Muscle of leg (tissue), 11 donors: ENCODE measurements around the gene OTX1. TPM values are rescaled to one million over a fixed set of nuclear protein-coding genes. Genes with fewer than 3 reads are reported as not detected.

Experiments used
- DNase-seq: peaks from one replicate; pipeline ENCODE4 v3.0.0; 2013
- H3K27ac ChIP-seq: one replicate; pipeline ENCODE4 v1.5.1; 2013; ENCODE audit warnings: mild to moderate bottlenecking, low read length, control low read depth
- H3K27me3 ChIP-seq: one replicate; pipeline ENCODE4 v1.6.1; 2013; ENCODE audit warnings: low read length; ENCODE audit not compliant: control insufficient read depth, insufficient read depth
- H3K36me3 ChIP-seq: one replicate; pipeline ENCODE4 v1.6.1; 2013; ENCODE audit warnings: low read length; ENCODE audit not compliant: control insufficient read depth, insufficient read depth
- H3K4me1 ChIP-seq: one replicate; pipeline ENCODE4 v1.6.1; 2013; ENCODE audit warnings: low read length; ENCODE audit not compliant: control insufficient read depth, insufficient read depth
- H3K4me3 ChIP-seq: one replicate; pipeline ENCODE4 v1.5.1; 2013; ENCODE audit warnings: low read length, control low read depth
- H3K9me3 ChIP-seq: replicated peaks from 2 replicates; pipeline ENCODE4 v1.6.1; 2013; ENCODE audit warnings: low read depth, low read length; ENCODE audit not compliant: control insufficient read depth
- WGBS: methylation state at CpG from one replicate; pipeline ENCODE4 v1.1.5; 2013; ENCODE audit warnings: missing lambda C conversion rate; ENCODE audit not compliant: insufficient coverage; 5-methylcytosine and 5-hydroxymethylcytosine counted together
- polyA plus RNA-seq, 8 donors: library from polyadenylated mRNA; unstranded; fragments of 120-200 nt; gene quantifications; one replicate each; pipeline versions ENCODE4 v1.2.1 to v1.2.3, GENCODE V29; 2013; ENCODE audit warnings: inconsistent platforms in 1 of 8, low replicate concordance in 1 of 8; ENCODE audit not compliant: insufficient read length in 8 of 8, insufficient read depth in 1 of 8
- total RNA-seq: library from RNA; stranded (reverse); fragments of 120-200 nt; gene quantifications from one replicate; pipeline ENCODE4 v1.2.4, GENCODE V29; 2013

The OTX1 gene
- total and polyA plus RNA-seq, 9 donors: 0.05 to 0.89 TPM; not detected in 7

GRCh38 chr2:63058144-63058920 is 7.7 kb downstream of the OTX1 start:
- Histone ChIP-seq H3K27me3 (peaks cover 68% of the 10 kb centered on the region), H3K36me3 (no peaks in the 10 kb centered on the region), H3K9me3 (no peaks in the 10 kb centered on the region), H3K4me1 (peaks cover 54% of the 10 kb centered on the region), H3K4me3 (no peak overlapping the region), H3K27ac (no peak overlapping the region)
- WGBS: 5% methylated on average over 32 of the region's 35 CpGs
- DNase-seq: peak; percentile 36

GRCh38 chr2:63058921-63059792 is 8.5 kb downstream of the OTX1 start:
- Histone ChIP-seq H3K4me3 (no peak overlapping the region), H3K4me1 (peaks cover 48% of the 10 kb centered on the region), H3K27me3 (peaks cover 61% of the 10 kb centered on the region), H3K9me3 (no peaks in the 10 kb centered on the region), H3K27ac (no peak overlapping the region), H3K36me3 (no peaks in the 10 kb centered on the region)
- WGBS: 1% methylated on average over 67 of the region's 67 CpGs
- DNase-seq: peak; percentile 47

GRCh38 chr2:63059793-63060471 is 9.3 kb downstream of the OTX1 start:
- Histone ChIP-seq H3K27me3 (peaks cover 55% of the 10 kb centered on the region), H3K4me3 (no peak overlapping the region), H3K4me1 (peaks cover 44% of the 10 kb centered on the region), H3K36me3 (no peaks in the 10 kb centered on the region), H3K9me3 (no peaks in the 10 kb centered on the region), H3K27ac (no peak overlapping the region)
- 8% methylated on average over 9 of the region's 39 CpGs for WGBS
- peak; percentile 27 for DNase-seq

GRCh38 chr2:63060472-63060991 is 9.9 kb downstream of the OTX1 start:
- DNase-seq: peak; percentile 31
- no peaks in the 10 kb centered on the region for H3K9me3 ChIP-seq
- H3K27me3 ChIP-seq: peaks cover 49% of the 10 kb centered on the region
- H3K27ac ChIP-seq: no peak overlapping the region
- no peaks in the 10 kb centered on the region for H3K36me3 ChIP-seq
- WGBS: no CpG with 5 or more reads among the region's 5 CpGs
- H3K4me1 ChIP-seq: peaks cover 38% of the 10 kb centered on the region
- no peak overlapping the region for H3K4me3 ChIP-seq

GRCh38 chr2:63064197-63064596 is 13.6 kb downstream of the OTX1 start:
- H3K27ac ChIP-seq: no peak overlapping the region
- no peaks in the 10 kb centered on the region for H3K9me3 ChIP-seq
- WGBS: 80% methylated on average over 1 of the region's 1 CpG
- no peak for DNase-seq
- H3K4me3 ChIP-seq: no peak overlapping the region
- H3K27me3 ChIP-seq: peaks cover 18% of the 10 kb centered on the region
- peaks cover 5% of the 10 kb centered on the region for H3K4me1 ChIP-seq
- H3K36me3 ChIP-seq: no peaks in the 10 kb centered on the region

- Histone ChIP-seq H3K27ac (no peak overlapping the region), H3K27me3 (peaks cover 17% of the 10 kb centered on the region), H3K4me3 (no peak overlapping the region), H3K36me3 (no peaks in the 10 kb centered on the region), H3K4me1 (peaks cover under 1% of the 10 kb centered on the region), H3K9me3 (no peaks in the 10 kb centered on the region)
- DNase-seq: no peak
- WGBS: no CpG with 5 or more reads among the region's 4 CpGs
These were observed 14.0 kb downstream of the OTX1 start for GRCh38 chr2:63064661-63065060.

GRCh38 chr2:63066265-63066664 is 15.6 kb downstream of the OTX1 start:
- no peaks in the 10 kb centered on the region for H3K4me1 ChIP-seq
- H3K9me3 ChIP-seq: no peaks in the 10 kb centered on the region
- H3K27ac ChIP-seq: no peak overlapping the region
- H3K36me3 ChIP-seq: no peaks in the 10 kb centered on the region
- peaks cover 12% of the 10 kb centered on the region for H3K27me3 ChIP-seq
- WGBS: 72% methylated on average over 3 of the region's 3 CpGs
- no peak for DNase-seq
- no peak overlapping the region for H3K4me3 ChIP-seq

- Histone ChIP-seq H3K36me3 (no peaks in the 10 kb centered on the region), H3K27ac (no peak overlapping the region), H3K4me1 (no peaks in the 10 kb centered on the region), H3K9me3 (no peaks in the 10 kb centered on the region), H3K4me3 (no peak overlapping the region), H3K27me3 (peaks cover 12% of the 10 kb centered on the region)
- DNase-seq: no peak
- 64% methylated on average over 2 of the region's 2 CpGs for WGBS
These were observed 16.2 kb downstream of the OTX1 start for GRCh38 chr2:63066838-63067237.

- WGBS: no CpG with 5 or more reads among the region's 2 CpGs
- Histone ChIP-seq H3K27me3 (peaks cover 13% of the 10 kb centered on the region), H3K4me1 (no peaks in the 10 kb centered on the region), H3K36me3 (no peaks in the 10 kb centered on the region), H3K4me3 (no peak overlapping the region), H3K27ac (no peak overlapping the region), H3K9me3 (no peaks in the 10 kb centered on the region)
- DNase-seq: no peak
These were observed 21.0 kb downstream of the OTX1 start for GRCh38 chr2:63071664-63072063.

- no peak overlapping the region for H3K4me3 ChIP-seq
- no CpG with 5 or more reads among the region's 3 CpGs for WGBS
- DNase-seq: no peak
- H3K9me3 ChIP-seq: no peaks in the 10 kb centered on the region
- H3K4me1 ChIP-seq: no peaks in the 10 kb centered on the region
- H3K27ac ChIP-seq: no peak overlapping the region
- no peaks in the 10 kb centered on the region for H3K36me3 ChIP-seq
- H3K27me3 ChIP-seq: peaks cover 8% of the 10 kb centered on the region
These were observed 23.4 kb downstream of the OTX1 start for GRCh38 chr2:63073994-63074393.
